Measurements from ENCODE around the gene FAM210A.
"Not testable (repeated sequence)": the region's sequence is repeated elsewhere in the genome, so short reads cannot be mapped to it uniquely, and the experiment has no call there.

The FAM210A gene

GRCh38 chr18:13751599-13751998 lies 25.2 kb upstream of the FAM210A start:
- not testable (repeated sequence) for H3K4me2 ChIP-seq (ENCODE audit: low read length, poor library complexity, severe bottlenecking); H3K18ac ChIP-seq (ENCODE audit: low read depth in 1 of 2, low read length in 2 of 2); H3K23ac ChIP-seq (ENCODE audit: low read length in 2 of 2); H3K4me3 ChIP-seq (ENCODE audit: insufficient read depth in 1 of 2, low read depth in 1 of 2, low read length in 2 of 2); H3K4me1 ChIP-seq (ENCODE audit: control insufficient read depth, insufficient read depth, low read depth, low read length); H3K27ac ChIP-seq (ENCODE audit: low read length, poor library complexity, severe bottlenecking); H3K4ac ChIP-seq (ENCODE audit: low read depth in 1 of 2, low read length in 2 of 2); H2BK5ac ChIP-seq (ENCODE audit: low read depth, low read length, poor library complexity, severe bottlenecking); H3K9me3 ChIP-seq (ENCODE audit: control insufficient read depth, low read length); H2BK15ac ChIP-seq (ENCODE audit: low read depth, poor library complexity, severe bottlenecking); H4K91ac ChIP-seq (ENCODE audit: low read length); H2BK12ac ChIP-seq (ENCODE audit: low read length in 2 of 2); H3K14ac ChIP-seq (ENCODE audit: low read length in 2 of 2); H3K9ac ChIP-seq (ENCODE audit: low read length); H2BK120ac ChIP-seq (ENCODE audit: low read depth, low read length); H3K79me1 ChIP-seq (replicated peaks; ENCODE audit: low read length, poor library complexity, severe bottlenecking); DNase-seq; H2AFZ ChIP-seq (ENCODE audit: low read depth, low read length); H4K8ac ChIP-seq (ENCODE audit: low read length); H2AK5ac ChIP-seq (ENCODE audit: low read length, severe bottlenecking); H3K27me3 ChIP-seq (ENCODE audit: control insufficient read depth in 1 of 2, insufficient read depth in 1 of 2, low read length in 2 of 2)
- WGBS, result 100% methylated on average over 2 of the region's 3 CpGs
- H3K36me3 ChIP-seq (ENCODE audit: control insufficient read depth in 1 of 2, insufficient read depth in 2 of 2, low read depth in 1 of 2, low read length in 2 of 2), result peaks cover 26 to 86% of the 10 kb centered on the region in 2 experiments

- Histone ChIP-seq H3K27ac (ENCODE audit: low read length, poor library complexity, severe bottlenecking) (no peak overlapping the region), H3K36me3 (ENCODE audit: control insufficient read depth in 1 of 2, insufficient read depth in 2 of 2, low read depth in 1 of 2, low read length in 2 of 2) (peaks cover 17 to 83% of the 10 kb centered on the region in 2 experiments), H3K14ac (ENCODE audit: low read length in 2 of 2) (no peak overlapping the region), H3K27me3 (ENCODE audit: control insufficient read depth in 1 of 2, insufficient read depth in 1 of 2, low read length in 2 of 2) (no peaks in the 10 kb centered on the region), H2AFZ (ENCODE audit: low read depth, low read length) (no peak overlapping the region), H2BK120ac (ENCODE audit: low read depth, low read length) (no peak overlapping the region), H2BK15ac (ENCODE audit: low read depth, poor library complexity, severe bottlenecking) (no peak overlapping the region), H4K91ac (ENCODE audit: low read length) (no peak overlapping the region), H3K9ac (ENCODE audit: low read length) (no peak overlapping the region), H4K8ac (ENCODE audit: low read length) (no peak overlapping the region), H3K4me1 (ENCODE audit: control insufficient read depth, insufficient read depth, low read depth, low read length) (no peaks in the 10 kb centered on the region), H3K4me3 (ENCODE audit: insufficient read depth in 1 of 2, low read depth in 1 of 2, low read length in 2 of 2) (no peak overlapping the region), H2AK5ac (ENCODE audit: low read length, severe bottlenecking) (no peak overlapping the region), H2BK12ac (ENCODE audit: low read length in 2 of 2) (no peak overlapping the region), H3K9me3 (ENCODE audit: control insufficient read depth, low read length) (no peaks in the 10 kb centered on the region), H2BK5ac (ENCODE audit: low read depth, low read length, poor library complexity, severe bottlenecking) (no peak overlapping the region), H3K79me1 (replicated peaks; ENCODE audit: low read length, poor library complexity, severe bottlenecking) (peaks cover 1% of the 10 kb centered on the region), H3K4me2 (ENCODE audit: low read length, poor library complexity, severe bottlenecking) (no peak overlapping the region), H3K18ac (ENCODE audit: low read depth in 1 of 2, low read length in 2 of 2) (no peak overlapping the region), H3K23ac (ENCODE audit: low read length in 2 of 2) (no peak overlapping the region), H3K4ac (ENCODE audit: low read depth in 1 of 2, low read length in 2 of 2) (no peak overlapping the region)
- 96% methylated on average over 3 of the region's 3 CpGs for WGBS
- no peak for DNase-seq
These were observed 20.3 kb upstream of the FAM210A start for GRCh38 chr18:13746633-13747032.

GRCh38 chr18:13745696-13746095 lies 19.3 kb upstream of the FAM210A start:
- Histone ChIP-seq H3K79me1 (replicated peaks; ENCODE audit: low read length, poor library complexity, severe bottlenecking) (peaks cover 3% of the 10 kb centered on the region), H3K14ac (ENCODE audit: low read length in 2 of 2) (no peak overlapping the region), H3K36me3 (ENCODE audit: control insufficient read depth in 1 of 2, insufficient read depth in 2 of 2, low read depth in 1 of 2, low read length in 2 of 2) (peaks cover 17 to 87% of the 10 kb centered on the region in 2 experiments), H2BK15ac (ENCODE audit: low read depth, poor library complexity, severe bottlenecking) (no peak overlapping the region), H3K4me2 (ENCODE audit: low read length, poor library complexity, severe bottlenecking) (no peak overlapping the region), H3K27me3 (ENCODE audit: control insufficient read depth in 1 of 2, insufficient read depth in 1 of 2, low read length in 2 of 2) (no peaks in the 10 kb centered on the region), H3K27ac (ENCODE audit: low read length, poor library complexity, severe bottlenecking) (no peak overlapping the region), H3K4ac (ENCODE audit: low read depth in 1 of 2, low read length in 2 of 2) (no peak overlapping the region), H4K8ac (ENCODE audit: low read length) (no peak overlapping the region), H2BK120ac (ENCODE audit: low read depth, low read length) (no peak overlapping the region), H4K91ac (ENCODE audit: low read length) (no peak overlapping the region), H3K4me3 (ENCODE audit: insufficient read depth in 1 of 2, low read depth in 1 of 2, low read length in 2 of 2) (no peak overlapping the region), H3K9ac (ENCODE audit: low read length) (no peak overlapping the region), H2BK5ac (ENCODE audit: low read depth, low read length, poor library complexity, severe bottlenecking) (no peak overlapping the region), H3K4me1 (ENCODE audit: control insufficient read depth, insufficient read depth, low read depth, low read length) (no peaks in the 10 kb centered on the region), H2AK5ac (ENCODE audit: low read length, severe bottlenecking) (no peak overlapping the region), H3K18ac (ENCODE audit: low read depth in 1 of 2, low read length in 2 of 2) (no peak overlapping the region), H2AFZ (ENCODE audit: low read depth, low read length) (no peak overlapping the region), H3K23ac (ENCODE audit: low read length in 2 of 2) (no peak overlapping the region), H3K9me3 (ENCODE audit: control insufficient read depth, low read length) (no peaks in the 10 kb centered on the region), H2BK12ac (ENCODE audit: low read length in 2 of 2) (no peak overlapping the region)
- no peak for DNase-seq
- 100% methylated on average over 1 of the region's 3 CpGs for WGBS

GRCh38 chr18:13735681-13736080 lies 9.3 kb upstream of the FAM210A start:
- no peak overlapping the region for H3K9ac ChIP-seq (ENCODE audit: low read length)
- H2BK5ac ChIP-seq (ENCODE audit: low read depth, low read length, poor library complexity, severe bottlenecking), result no peak overlapping the region
- no peak overlapping the region for H3K18ac ChIP-seq (ENCODE audit: low read depth in 1 of 2, low read length in 2 of 2)
- no peaks in the 10 kb centered on the region for H3K27me3 ChIP-seq (ENCODE audit: control insufficient read depth in 1 of 2, insufficient read depth in 1 of 2, low read length in 2 of 2)
- DNase-seq, result no peak
- no peaks in the 10 kb centered on the region for H3K4me1 ChIP-seq (ENCODE audit: control insufficient read depth, insufficient read depth, low read depth, low read length)
- peaks cover 14 to 82% of the 10 kb centered on the region in 2 experiments for H3K36me3 ChIP-seq (ENCODE audit: control insufficient read depth in 1 of 2, insufficient read depth in 2 of 2, low read depth in 1 of 2, low read length in 2 of 2)
- H2BK15ac ChIP-seq (ENCODE audit: low read depth, poor library complexity, severe bottlenecking), result no peak overlapping the region
- no peaks in the 10 kb centered on the region for H3K9me3 ChIP-seq (ENCODE audit: control insufficient read depth, low read length)
- H4K8ac ChIP-seq (ENCODE audit: low read length), result no peak overlapping the region
- no peak overlapping the region for H3K4me3 ChIP-seq (ENCODE audit: insufficient read depth in 1 of 2, low read depth in 1 of 2, low read length in 2 of 2)
- no peak overlapping the region for H4K91ac ChIP-seq (ENCODE audit: low read length)
- H2BK120ac ChIP-seq (ENCODE audit: low read depth, low read length), result no peak overlapping the region
- H3K14ac ChIP-seq (ENCODE audit: low read length in 2 of 2), result no peak overlapping the region
- H3K27ac ChIP-seq (ENCODE audit: low read length, poor library complexity, severe bottlenecking), result no peak overlapping the region
- H2AFZ ChIP-seq (ENCODE audit: low read depth, low read length), result no peak overlapping the region
- peaks cover 3% of the 10 kb centered on the region for H3K79me1 ChIP-seq (replicated peaks; ENCODE audit: low read length, poor library complexity, severe bottlenecking)
- H3K4ac ChIP-seq (ENCODE audit: low read depth in 1 of 2, low read length in 2 of 2), result no peak overlapping the region
- H2BK12ac ChIP-seq (ENCODE audit: low read length in 2 of 2), result no peak overlapping the region
- WGBS, result 100% methylated on average over 1 of the region's 2 CpGs
- H3K4me2 ChIP-seq (ENCODE audit: low read length, poor library complexity, severe bottlenecking), result no peak overlapping the region
- no peak overlapping the region for H3K23ac ChIP-seq (ENCODE audit: low read length in 2 of 2)
- H2AK5ac ChIP-seq (ENCODE audit: low read length, severe bottlenecking), result no peak overlapping the region
